Natural killer cell (primary cell): ENCODE results near the gene DLL1. TPM values are rescaled to one million over a fixed set of nuclear protein-coding genes. Genes with fewer than 3 reads are reported as not detected.

Experiments
- ATAC-seq, 3 donors: fragments of 150-1000 bp in 2 of 3; fragments of 200-7000 bp in 1 of 3; cut with Tn5 transposase; 1 replicate in 1 of 3; 2 replicates in 2 of 3; pipeline ENCODE4 v1.10.0; 2021; ENCODE audit warnings: mild to moderate bottlenecking in 2 of 3, moderate library complexity in 2 of 3
- DNase-seq, 2 donors: peaks; one replicate each; pipeline versions ENCODE4 v3.0.0 to v3.0.0-alpha.2; 2013 to 2021; ENCODE audit warnings: mixed read lengths in 1 of 2
- H3K27ac ChIP-seq: one replicate; pipeline ENCODE4 v1.5.1; 2013; ENCODE audit warnings: mild to moderate bottlenecking, low read length
- H3K27me3 ChIP-seq: one replicate; pipeline ENCODE4 v1.6.1; 2013; ENCODE audit warnings: low read length; ENCODE audit not compliant: control insufficient read depth, insufficient read depth
- H3K36me3 ChIP-seq: one replicate; pipeline ENCODE4 v1.6.1; 2013; ENCODE audit warnings: low read length; ENCODE audit not compliant: control insufficient read depth, insufficient read depth
- H3K4me1 ChIP-seq: one replicate; pipeline ENCODE4 v1.6.1; 2013; ENCODE audit warnings: low read length; ENCODE audit not compliant: control insufficient read depth, insufficient read depth
- H3K4me3 ChIP-seq: one replicate; pipeline ENCODE4 v1.5.1; 2013; ENCODE audit warnings: low read length
- H3K9me3 ChIP-seq: one replicate; pipeline ENCODE4 v1.6.1; 2013; ENCODE audit warnings: low read length; ENCODE audit not compliant: control insufficient read depth, insufficient read depth
- H3K27ac Mint-ChIP-seq, 2 donors: one replicate each; pipeline ENCODE4 v1.8.0; 2022; ENCODE audit warnings: mild to moderate bottlenecking in 2 of 2, mixed read lengths in 2 of 2, moderate library complexity in 1 of 2
- H3K27me3 Mint-ChIP-seq, 2 donors: one replicate each; pipeline ENCODE4 v1.8.0; 2022; ENCODE audit warnings: low read depth in 2 of 2, mixed read lengths in 2 of 2
- H3K36me3 Mint-ChIP-seq: one replicate; pipeline ENCODE4 v1.8.0; 2022; ENCODE audit warnings: mixed read lengths
- H3K4me1 Mint-ChIP-seq, 2 donors: one replicate each; pipeline ENCODE4 v1.8.0; 2022; ENCODE audit warnings: mixed read lengths in 2 of 2
- H3K4me3 Mint-ChIP-seq: one replicate; pipeline ENCODE4 v1.8.0; 2022; ENCODE audit warnings: mild to moderate bottlenecking, moderate library complexity, mixed read lengths
- H3K9me3 Mint-ChIP-seq, 2 donors: one replicate each; pipeline ENCODE4 v1.8.0; 2022; ENCODE audit warnings: mixed read lengths in 2 of 2
- WGBS: methylation state at CpG from one replicate; pipeline ENCODE4 v1.1.7; 2013; ENCODE audit warnings: missing lambda C conversion rate; ENCODE audit not compliant: insufficient coverage; 5-methylcytosine and 5-hydroxymethylcytosine counted together
- intact Hi-C: fragments of 100-400 bp; cut with micrococcal nuclease; formaldehyde crosslinking; loops from one replicate; pipeline ENCODE4 v1.14.2; 2022
- total RNA-seq, 4 donors: library from RNA; stranded (reverse); fragments of 120-200 nt in 1 of 4; gene quantifications; one replicate each; pipeline versions ENCODE4 v1.2.3 to v1.2.4, GENCODE V29; 2013 to 2022
- TF ChIP-seq, protein P1 (sequence below): fragments of 200-600 bp; IDR thresholded peaks from one replicate; pipeline ENCODE4 v1.8.0; 2022; ENCODE audit warnings: antibody characterized with exemption

Gene DLL1
- total RNA-seq, 3 donors from 2014 or later (not counting 1 experiment from before 2014, with no cell fraction given): 4.3 to 16.9 (median 6.0) TPM

DNA sequence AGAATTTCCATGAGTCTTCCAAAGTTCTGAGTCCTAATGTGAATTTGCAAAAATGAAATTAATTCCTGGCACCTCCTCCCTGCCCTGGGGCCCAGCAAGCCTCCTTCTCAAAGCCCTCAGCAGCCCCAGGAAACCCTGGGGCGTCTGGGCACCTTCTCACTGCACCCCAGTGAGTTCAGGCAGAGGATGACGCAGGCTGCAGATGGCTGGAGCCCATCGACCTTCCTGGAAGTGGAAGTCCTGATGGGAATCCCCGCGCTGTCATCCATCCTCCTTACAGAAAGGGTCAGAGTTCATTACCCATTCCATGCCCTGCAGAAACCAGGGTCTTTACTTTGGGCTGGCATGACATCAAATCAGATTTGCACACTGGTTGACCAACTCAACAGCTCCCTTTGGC, 31.6 kb downstream of the DLL1 start:
- Histone ChIP-seq H3K36me3 (no peaks in the 10 kb centered on the region), H3K4me3 (no peak overlapping the region), H3K4me1 (no peaks in the 10 kb centered on the region), H3K27ac (no peak overlapping the region), H3K9me3 (no peaks in the 10 kb centered on the region), H3K27me3 (peaks cover 4% of the 10 kb centered on the region)
- Mint-ChIP-seq H3K36me3 (no peaks in the 10 kb centered on the region), H3K4me1 (peaks cover 0 to 5% of the 10 kb centered on the region in 2 donors), H3K27ac (no peak overlapping the region), H3K27me3 (peaks cover 47 to 63% of the 10 kb centered on the region in 2 donors), H3K4me3 (no peak overlapping the region), H3K9me3 (no peaks in the 10 kb centered on the region)
- ATAC-seq (no peak), DNase-seq (no peak)
- TF ChIP-seq, protein P1, sequence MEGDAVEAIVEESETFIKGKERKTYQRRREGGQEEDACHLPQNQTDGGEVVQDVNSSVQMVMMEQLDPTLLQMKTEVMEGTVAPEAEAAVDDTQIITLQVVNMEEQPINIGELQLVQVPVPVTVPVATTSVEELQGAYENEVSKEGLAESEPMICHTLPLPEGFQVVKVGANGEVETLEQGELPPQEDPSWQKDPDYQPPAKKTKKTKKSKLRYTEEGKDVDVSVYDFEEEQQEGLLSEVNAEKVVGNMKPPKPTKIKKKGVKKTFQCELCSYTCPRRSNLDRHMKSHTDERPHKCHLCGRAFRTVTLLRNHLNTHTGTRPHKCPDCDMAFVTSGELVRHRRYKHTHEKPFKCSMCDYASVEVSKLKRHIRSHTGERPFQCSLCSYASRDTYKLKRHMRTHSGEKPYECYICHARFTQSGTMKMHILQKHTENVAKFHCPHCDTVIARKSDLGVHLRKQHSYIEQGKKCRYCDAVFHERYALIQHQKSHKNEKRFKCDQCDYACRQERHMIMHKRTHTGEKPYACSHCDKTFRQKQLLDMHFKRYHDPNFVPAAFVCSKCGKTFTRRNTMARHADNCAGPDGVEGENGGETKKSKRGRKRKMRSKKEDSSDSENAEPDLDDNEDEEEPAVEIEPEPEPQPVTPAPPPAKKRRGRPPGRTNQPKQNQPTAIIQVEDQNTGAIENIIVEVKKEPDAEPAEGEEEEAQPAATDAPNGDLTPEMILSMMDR: no peak
- WGBS: 89% methylated on average over 5 of the region's 5 CpGs
- intact Hi-C loops: no loop called here

DNA sequence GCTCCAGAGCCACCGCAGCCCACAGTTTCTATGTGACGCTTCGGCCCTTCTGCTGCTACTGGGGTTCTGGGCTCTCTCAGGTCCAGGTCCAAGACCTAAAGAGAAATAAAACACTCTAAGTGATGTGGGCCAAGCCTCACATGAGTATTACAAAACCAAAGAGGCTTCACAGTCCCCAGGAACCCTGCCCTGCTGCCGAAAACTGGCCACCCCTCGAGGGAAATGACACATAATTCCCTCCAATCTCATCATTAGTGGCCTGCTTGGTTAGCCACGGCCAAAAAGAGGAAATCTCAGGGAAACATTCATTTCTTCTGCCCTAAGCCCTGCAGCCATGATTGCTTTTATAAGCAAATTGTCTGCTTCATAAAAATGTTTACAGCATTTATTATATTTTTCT, 32.5 kb downstream of the DLL1 start:
- Histone ChIP-seq H3K27me3 (peaks cover 4% of the 10 kb centered on the region), H3K36me3 (no peaks in the 10 kb centered on the region), H3K4me3 (no peak overlapping the region), H3K27ac (no peak overlapping the region), H3K4me1 (no peaks in the 10 kb centered on the region), H3K9me3 (no peaks in the 10 kb centered on the region)
- Mint-ChIP-seq H3K27ac (no peak overlapping the region), H3K4me1 (peaks cover 0 to 5% of the 10 kb centered on the region in 2 donors), H3K27me3 (peaks cover 44 to 61% of the 10 kb centered on the region in 2 donors), H3K36me3 (no peaks in the 10 kb centered on the region), H3K9me3 (no peaks in the 10 kb centered on the region), H3K4me3 (no peak overlapping the region)
- ATAC-seq (no peak), DNase-seq (no peak)
- WGBS: 76% methylated on average over 6 of the region's 6 CpGs
- intact Hi-C loops: no loop called here
- TF ChIP-seq, protein P1: no peak

DNA sequence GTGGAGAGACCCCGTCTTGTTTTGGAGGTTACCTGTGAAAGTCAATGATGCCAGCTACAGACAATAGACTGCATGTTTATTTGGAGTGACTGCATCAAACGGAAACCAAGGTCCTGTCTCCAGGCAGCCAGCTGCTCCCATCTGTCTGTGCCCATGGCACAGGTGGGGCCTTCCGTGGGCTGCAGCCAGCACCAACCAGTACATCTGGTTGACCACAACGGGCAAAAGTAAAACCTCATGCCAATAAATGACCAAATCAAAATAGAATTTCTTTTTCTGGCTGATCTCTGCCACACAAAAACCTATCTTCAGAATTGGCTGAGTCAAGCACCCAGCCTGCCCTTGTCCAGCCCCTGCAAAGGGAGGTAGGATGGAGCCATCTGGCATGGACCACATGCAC, 33.5 kb downstream of the DLL1 start:
- ATAC-seq: no peak
- H3K9me3 ChIP-seq: no peaks in the 10 kb centered on the region
- TF ChIP-seq, protein P1: no peak
- no peak overlapping the region for H3K27ac Mint-ChIP-seq
- no peaks in the 10 kb centered on the region for H3K4me1 ChIP-seq
- 77% methylated on average over 4 of the region's 4 CpGs for WGBS
- intact Hi-C loops: no loop called here
- peaks cover 0 to 5% of the 10 kb centered on the region in 2 donors for H3K4me1 Mint-ChIP-seq
- peaks cover 37 to 50% of the 10 kb centered on the region in 2 donors for H3K27me3 Mint-ChIP-seq
- H3K4me3 Mint-ChIP-seq: no peak overlapping the region
- H3K9me3 Mint-ChIP-seq: no peaks in the 10 kb centered on the region
- no peaks in the 10 kb centered on the region for H3K27me3 ChIP-seq
- no peak overlapping the region for H3K4me3 ChIP-seq
- no peaks in the 10 kb centered on the region for H3K36me3 Mint-ChIP-seq
- no peak for DNase-seq
- no peaks in the 10 kb centered on the region for H3K36me3 ChIP-seq
- H3K27ac ChIP-seq: no peak overlapping the region

DNA sequence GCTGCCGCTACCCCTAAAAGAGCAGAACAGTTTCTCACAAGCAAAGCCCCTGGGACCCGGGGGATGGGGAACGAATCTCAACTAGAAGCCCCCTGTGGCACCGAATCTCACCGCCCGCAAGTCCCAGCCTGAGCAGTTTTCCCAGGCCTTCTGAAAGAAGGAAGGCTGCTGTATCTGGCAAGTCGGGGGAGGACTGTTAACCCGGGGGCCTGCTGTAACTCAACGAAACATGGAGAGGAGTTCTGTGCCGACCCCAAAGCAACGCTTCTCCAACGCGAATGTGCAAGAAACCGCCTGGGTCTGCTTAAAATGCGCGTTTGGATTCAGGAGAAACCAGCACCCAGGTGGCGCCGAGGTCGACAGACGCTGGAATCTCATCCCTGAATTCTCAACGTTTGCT, 34.2 kb downstream of the DLL1 start:
- no peak overlapping the region for H3K4me3 Mint-ChIP-seq
- no peaks in the 10 kb centered on the region for H3K36me3 Mint-ChIP-seq
- 89% methylated on average over 21 of the region's 21 CpGs for WGBS
- no peak overlapping the region for H3K27ac Mint-ChIP-seq
- H3K27ac ChIP-seq: no peak overlapping the region
- H3K27me3 ChIP-seq: no peaks in the 10 kb centered on the region
- intact Hi-C loops: no loop called here
- no peaks in the 10 kb centered on the region for H3K36me3 ChIP-seq
- TF ChIP-seq, protein P1: no peak
- no peaks in the 10 kb centered on the region for H3K9me3 Mint-ChIP-seq
- ATAC-seq: no peak
- no peaks in the 10 kb centered on the region for H3K9me3 ChIP-seq
- peaks cover 35 to 50% of the 10 kb centered on the region in 2 donors for H3K27me3 Mint-ChIP-seq
- H3K4me3 ChIP-seq: no peak overlapping the region
- H3K4me1 ChIP-seq: no peaks in the 10 kb centered on the region
- peaks cover 0 to 5% of the 10 kb centered on the region in 2 donors for H3K4me1 Mint-ChIP-seq
- DNase-seq: no peak
